HepG2 (cell line): Measurements from ENCODE around the gene CD93. TPM values are rescaled to one million over a fixed set of nuclear protein-coding genes. Genes with fewer than 3 reads are reported as not detected.

Experiments
- CENPX ChIP-seq: sonication (generic); formaldehyde crosslinking; IDR thresholded peaks from 2 replicates; pipeline ENCODE4 v1.9.0; 2021; ENCODE audit warnings: mild to moderate bottlenecking, missing genetic modification reagents, moderate library complexity
- HNRNPK ChIP-seq: fragments of 200-400 bp; formaldehyde crosslinking; IDR thresholded peaks from 2 replicates; pipeline ENCODE4 v1.6.1; 2018; ENCODE audit warnings: low read length, low read depth, moderate library complexity, mild to moderate bottlenecking; ENCODE audit not compliant: poor library complexity, severe bottlenecking
- KDM4B ChIP-seq: sonication (generic); formaldehyde crosslinking; IDR thresholded peaks from 2 replicates; pipeline ENCODE4 v1.4.0; 2020; ENCODE audit warnings: missing genetic modification reagents
- KLF13 ChIP-seq: sonication (generic); formaldehyde crosslinking; IDR thresholded peaks from 2 replicates; pipeline ENCODE4 v1.4.0; 2020; ENCODE audit warnings: mild to moderate bottlenecking, missing genetic modification reagents
- KLF15 ChIP-seq: sonication (generic); formaldehyde crosslinking; IDR thresholded peaks from 2 replicates; pipeline ENCODE4 v1.8.1; 2023; ENCODE audit warnings: borderline replicate concordance, mild to moderate bottlenecking, inconsistent platforms, missing genetic modification reagents, mixed read lengths
- NONO ChIP-seq, 2 experiments: fragments of 450-650 bp in 1 of 2; sonication (generic) in 1 of 2; formaldehyde crosslinking in 1 of 2; IDR thresholded peaks in 1 of 2; conservative IDR thresholded peaks in 1 of 2; 2 replicates each; pipeline versions ENCODE4 v1.6.1 to v1.8.0; 2017 to 2022; ENCODE audit warnings: mild to moderate bottlenecking in 1 of 2, missing genetic modification reagents in 1 of 2, moderate library complexity in 1 of 2
- PRMT3 ChIP-seq: sonication (generic); formaldehyde crosslinking; IDR thresholded peaks from 2 replicates; pipeline ENCODE4 v1.8.1; 2022; ENCODE audit warnings: low read depth, mild to moderate bottlenecking, moderate library complexity, missing genetic modification reagents, borderline replicate concordance
- TP53 ChIP-seq: sonication (generic); formaldehyde crosslinking; conservative IDR thresholded peaks from 2 replicates; pipeline ENCODE4 v1.4.0; 2020; ENCODE audit warnings: missing genetic modification reagents
- ZNF747 ChIP-seq: sonication (generic); formaldehyde crosslinking; IDR thresholded peaks from 2 replicates; pipeline ENCODE4 v1.8.1; 2023; ENCODE audit warnings: missing genetic modification reagents, mild to moderate bottlenecking, borderline replicate concordance
- ZZZ3 ChIP-seq: sonication (generic); formaldehyde crosslinking; IDR thresholded peaks from 2 replicates; pipeline ENCODE4 v1.4.0; 2020; ENCODE audit warnings: missing genetic modification reagents, mild to moderate bottlenecking, borderline replicate concordance
- polyA plus RNA-seq, 8 experiments: library from polyadenylated mRNA; depleted of rRNA in 3 of 8; stranded (reverse) in 7 of 8; unstranded in 1 of 8; fragments of >200 nt; fragmentation: Illumina TruSeq in 4 of 8; extraction: Trizol in 4 of 8; gene quantifications; 2 replicates each; pipeline versions ENCODE4 v1.2.1 to v1.2.3, GENCODE V29; 2011 to 2016; ENCODE audit warnings: low read depth in 4 of 8, missing spikeins in 1 of 8, mixed read lengths in 1 of 8; ENCODE audit not compliant: insufficient read depth in 1 of 8
- total RNA-seq, 5 experiments: library from RNA; depleted of rRNA; stranded (reverse); fragments of >200 nt; fragmentation: Illumina TruSeq; extraction: Trizol; gene quantifications; 2 replicates each; pipeline ENCODE4 v1.2.3, GENCODE V29; 2016; ENCODE audit warnings: low read depth in 1 of 5
- TF ChIP-seq, protein P1 (sequence below): sonication (generic); formaldehyde crosslinking; conservative IDR thresholded peaks from 2 replicates; pipeline ENCODE4 v1.5.0; 2020; ENCODE audit warnings: missing genetic modification reagents
- TF ChIP-seq, protein P2 (sequence below): sonication (generic); formaldehyde crosslinking; IDR thresholded peaks from 2 replicates; pipeline ENCODE4 v1.4.0; 2020; ENCODE audit warnings: missing genetic modification reagents

The CD93 gene
- total and polyA plus RNA-seq, 2 of the 13 experiments (the other 11 are each of a cell fraction or from before 2014, with no cell fraction given): not detected

- TF ChIP-seq, protein P1, sequence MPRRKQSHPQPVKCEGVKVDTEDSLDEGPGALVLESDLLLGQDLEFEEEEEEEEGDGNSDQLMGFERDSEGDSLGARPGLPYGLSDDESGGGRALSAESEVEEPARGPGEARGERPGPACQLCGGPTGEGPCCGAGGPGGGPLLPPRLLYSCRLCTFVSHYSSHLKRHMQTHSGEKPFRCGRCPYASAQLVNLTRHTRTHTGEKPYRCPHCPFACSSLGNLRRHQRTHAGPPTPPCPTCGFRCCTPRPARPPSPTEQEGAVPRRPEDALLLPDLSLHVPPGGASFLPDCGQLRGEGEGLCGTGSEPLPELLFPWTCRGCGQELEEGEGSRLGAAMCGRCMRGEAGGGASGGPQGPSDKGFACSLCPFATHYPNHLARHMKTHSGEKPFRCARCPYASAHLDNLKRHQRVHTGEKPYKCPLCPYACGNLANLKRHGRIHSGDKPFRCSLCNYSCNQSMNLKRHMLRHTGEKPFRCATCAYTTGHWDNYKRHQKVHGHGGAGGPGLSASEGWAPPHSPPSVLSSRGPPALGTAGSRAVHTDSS (CRISPR knock-in tag): no peak
- TF ChIP-seq ZZZ3 (no peak), PRMT3 (no peak), KLF13 (CRISPR knock-in tag) (no peak), TP53 (CRISPR knock-in tag) (no peak), KLF15 (CRISPR knock-in tag) (no peak), CENPX (CRISPR knock-in tag) (no peak), HNRNPK (no peak), KDM4B (CRISPR knock-in tag) (no peak), NONO (IDR thresholded peaks at IDR 0.05) (no peak), NONO (CRISPR knock-in tag; conservative IDR thresholded peaks at IDR 0.05) (no peak), ZNF747 (CRISPR knock-in tag) (no peak)
- TF ChIP-seq, protein P2, sequence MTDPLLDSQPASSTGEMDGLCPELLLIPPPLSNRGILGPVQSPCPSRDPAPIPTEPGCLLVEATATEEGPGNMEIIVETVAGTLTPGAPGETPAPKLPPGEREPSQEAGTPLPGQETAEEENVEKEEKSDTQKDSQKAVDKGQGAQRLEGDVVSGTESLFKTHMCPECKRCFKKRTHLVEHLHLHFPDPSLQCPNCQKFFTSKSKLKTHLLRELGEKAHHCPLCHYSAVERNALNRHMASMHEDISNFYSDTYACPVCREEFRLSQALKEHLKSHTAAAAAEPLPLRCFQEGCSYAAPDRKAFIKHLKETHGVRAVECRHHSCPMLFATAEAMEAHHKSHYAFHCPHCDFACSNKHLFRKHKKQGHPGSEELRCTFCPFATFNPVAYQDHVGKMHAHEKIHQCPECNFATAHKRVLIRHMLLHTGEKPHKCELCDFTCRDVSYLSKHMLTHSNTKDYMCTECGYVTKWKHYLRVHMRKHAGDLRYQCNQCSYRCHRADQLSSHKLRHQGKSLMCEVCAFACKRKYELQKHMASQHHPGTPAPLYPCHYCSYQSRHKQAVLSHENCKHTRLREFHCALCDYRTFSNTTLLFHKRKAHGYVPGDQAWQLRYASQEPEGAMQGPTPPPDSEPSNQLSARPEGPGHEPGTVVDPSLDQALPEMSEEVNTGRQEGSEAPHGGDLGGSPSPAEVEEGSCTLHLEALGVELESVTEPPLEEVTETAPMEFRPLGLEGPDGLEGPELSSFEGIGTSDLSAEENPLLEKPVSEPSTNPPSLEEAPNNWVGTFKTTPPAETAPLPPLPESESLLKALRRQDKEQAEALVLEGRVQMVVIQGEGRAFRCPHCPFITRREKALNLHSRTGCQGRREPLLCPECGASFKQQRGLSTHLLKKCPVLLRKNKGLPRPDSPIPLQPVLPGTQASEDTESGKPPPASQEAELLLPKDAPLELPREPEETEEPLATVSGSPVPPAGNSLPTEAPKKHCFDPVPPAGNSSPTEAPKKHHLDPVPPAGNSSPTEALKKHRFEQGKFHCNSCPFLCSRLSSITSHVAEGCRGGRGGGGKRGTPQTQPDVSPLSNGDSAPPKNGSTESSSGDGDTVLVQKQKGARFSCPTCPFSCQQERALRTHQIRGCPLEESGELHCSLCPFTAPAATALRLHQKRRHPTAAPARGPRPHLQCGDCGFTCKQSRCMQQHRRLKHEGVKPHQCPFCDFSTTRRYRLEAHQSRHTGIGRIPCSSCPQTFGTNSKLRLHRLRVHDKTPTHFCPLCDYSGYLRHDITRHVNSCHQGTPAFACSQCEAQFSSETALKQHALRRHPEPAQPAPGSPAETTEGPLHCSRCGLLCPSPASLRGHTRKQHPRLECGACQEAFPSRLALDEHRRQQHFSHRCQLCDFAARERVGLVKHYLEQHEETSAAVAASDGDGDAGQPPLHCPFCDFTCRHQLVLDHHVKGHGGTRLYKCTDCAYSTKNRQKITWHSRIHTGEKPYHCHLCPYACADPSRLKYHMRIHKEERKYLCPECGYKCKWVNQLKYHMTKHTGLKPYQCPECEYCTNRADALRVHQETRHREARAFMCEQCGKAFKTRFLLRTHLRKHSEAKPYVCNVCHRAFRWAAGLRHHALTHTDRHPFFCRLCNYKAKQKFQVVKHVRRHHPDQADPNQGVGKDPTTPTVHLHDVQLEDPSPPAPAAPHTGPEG (CRISPR knock-in tag): no peak
These were observed 26.3 kb downstream of the CD93 start (continued) for GRCh38 chr20:23059846-23060245.
